KMS-11 (cell line): ENCODE data around the gene SERTM2.

Experiments
- H2AFZ ChIP-seq: fragments of 200-600 bp; sonication (generic); 2 replicates; pipeline ENCODE4 v1.6.1; 2016; ENCODE audit warnings: antibody characterized with exemption, mixed run types, low read depth
- H3K27ac ChIP-seq: fragments of 200-600 bp; sonication (generic); 2 replicates; pipeline ENCODE4 v1.6.1; 2016; ENCODE audit warnings: mild to moderate bottlenecking, mixed run types
- H3K27me3 ChIP-seq: fragments of 200-600 bp; sonication (generic); 2 replicates; pipeline ENCODE4 v1.6.1; 2017; ENCODE audit warnings: mild to moderate bottlenecking, low read depth, mixed run types, moderate library complexity; ENCODE audit not compliant: insufficient read depth
- H3K36me3 ChIP-seq: fragments of 200-600 bp; sonication (generic); 2 replicates; pipeline ENCODE4 v1.6.1; 2017; ENCODE audit warnings: mild to moderate bottlenecking, mixed run types; ENCODE audit not compliant: insufficient read depth
- H3K4me1 ChIP-seq: fragments of 200-600 bp; sonication (generic); 2 replicates; pipeline ENCODE4 v1.6.1; 2016; ENCODE audit warnings: mild to moderate bottlenecking, low read depth, mixed run types; ENCODE audit not compliant: poor library complexity, severe bottlenecking
- H3K4me2 ChIP-seq: fragments of 200-600 bp; sonication (generic); 2 replicates; pipeline ENCODE4 v1.7.0; 2016; ENCODE audit warnings: mild to moderate bottlenecking, mixed run types
- H3K4me3 ChIP-seq: fragments of 200-600 bp; sonication (generic); IDR thresholded peaks from 2 replicates; pipeline ENCODE4 v1.6.1; 2017; ENCODE audit warnings: low read depth, low read length, mixed read lengths; ENCODE audit not compliant: insufficient read depth
- H3K79me2 ChIP-seq: fragments of 200-600 bp; sonication (generic); 2 replicates; pipeline ENCODE4 v1.6.1; 2016; ENCODE audit warnings: low read depth, mixed run types; ENCODE audit not compliant: insufficient read depth
- H3K9ac ChIP-seq: fragments of 200-600 bp; sonication (generic); 2 replicates; pipeline ENCODE4 v1.6.1; 2016; ENCODE audit warnings: mild to moderate bottlenecking, mixed run types
- H4K20me1 ChIP-seq: fragments of 200-600 bp; sonication (generic); 2 replicates; pipeline ENCODE4 v1.6.1; 2016; ENCODE audit warnings: mild to moderate bottlenecking, mixed run types; ENCODE audit not compliant: insufficient read depth
- CTCF ChIP-seq: fragments of 200-600 bp; sonication (generic); conservative IDR thresholded peaks from 2 replicates; pipeline ENCODE4 v1.6.1; 2017; ENCODE audit warnings: low read depth, mild to moderate bottlenecking, antibody characterized with exemption, low read length, moderate library complexity, mixed read lengths

The SERTM2 gene

GRCh38 chrX:111481896-111482295 is 29.5 kb upstream of the SERTM2 start:
- Histone ChIP-seq H3K27ac (no peak overlapping the region), H3K4me2 (no peak overlapping the region), H3K27me3 (no peaks in the 10 kb centered on the region), H2AFZ (no peak overlapping the region), H3K4me3 (no peak overlapping the region), H3K9ac (no peak overlapping the region), H3K4me1 (no peaks in the 10 kb centered on the region), H3K36me3 (no peaks in the 10 kb centered on the region), H3K79me2 (no peaks in the 10 kb centered on the region), H4K20me1 (no peaks in the 10 kb centered on the region)
- no peak for TF ChIP-seq CTCF

DNA sequence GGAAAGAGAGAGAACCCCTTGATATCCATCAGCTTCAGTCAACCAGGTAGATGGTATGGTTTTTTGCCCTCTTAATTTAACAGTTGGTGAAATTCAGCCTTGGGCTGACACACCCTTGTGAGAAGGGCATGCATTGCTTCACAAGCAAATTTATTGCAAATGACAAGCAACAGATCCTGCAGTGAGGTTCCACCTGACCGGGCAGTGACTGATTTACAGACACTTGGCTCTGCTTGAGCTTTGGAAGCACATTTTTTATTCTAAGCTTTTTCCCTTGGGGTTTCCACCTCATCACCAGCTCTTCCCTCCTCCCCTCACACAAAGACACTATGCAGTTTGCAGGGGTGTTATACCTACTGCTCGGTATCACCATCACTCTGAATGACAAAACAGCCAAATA is 28.3 kb upstream of the SERTM2 start:
- Histone ChIP-seq H3K9ac (no peak overlapping the region), H3K27ac (no peak overlapping the region), H3K4me1 (no peaks in the 10 kb centered on the region), H2AFZ (no peak overlapping the region), H3K4me2 (no peak overlapping the region), H3K4me3 (no peak overlapping the region), H3K36me3 (no peaks in the 10 kb centered on the region), H3K79me2 (no peaks in the 10 kb centered on the region), H3K27me3 (no peaks in the 10 kb centered on the region), H4K20me1 (no peaks in the 10 kb centered on the region)
- no peak for TF ChIP-seq CTCF

DNA sequence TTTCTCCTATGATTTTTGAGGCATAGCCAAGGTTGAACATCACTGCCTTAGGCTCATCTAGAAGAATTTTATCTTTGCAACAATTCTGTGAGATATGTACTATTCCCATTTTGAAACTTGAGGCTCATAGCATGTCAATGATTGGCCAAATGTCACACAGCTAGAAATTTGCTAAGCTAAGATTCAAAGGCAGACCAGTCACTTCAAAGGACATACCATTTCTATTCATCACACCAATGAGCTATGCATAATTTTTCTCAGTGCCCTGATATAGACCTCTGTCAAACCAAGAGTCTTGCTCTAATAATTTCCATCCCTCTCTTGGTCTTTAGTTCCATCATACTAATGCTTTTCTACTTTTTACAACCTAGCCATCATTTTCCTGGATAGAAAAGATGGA is 27.6 kb upstream of the SERTM2 start:
- Histone ChIP-seq H3K79me2 (no peaks in the 10 kb centered on the region), H3K4me3 (no peak overlapping the region), H4K20me1 (no peaks in the 10 kb centered on the region), H3K27ac (no peak overlapping the region), H2AFZ (no peak overlapping the region), H3K36me3 (no peaks in the 10 kb centered on the region), H3K4me1 (no peaks in the 10 kb centered on the region), H3K4me2 (no peak overlapping the region), H3K27me3 (no peaks in the 10 kb centered on the region), H3K9ac (no peak overlapping the region)
- TF ChIP-seq CTCF: no peak

- no peaks in the 10 kb centered on the region for H3K36me3 ChIP-seq
- no peaks in the 10 kb centered on the region for H3K79me2 ChIP-seq
- no peak overlapping the region for H3K9ac ChIP-seq
- no peaks in the 10 kb centered on the region for H3K27me3 ChIP-seq
- no peaks in the 10 kb centered on the region for H3K4me1 ChIP-seq
- H3K27ac ChIP-seq: no peak overlapping the region
- no peak overlapping the region for H3K4me3 ChIP-seq
- TF ChIP-seq CTCF: no peak
- no peak overlapping the region for H3K4me2 ChIP-seq
- H2AFZ ChIP-seq: no peak overlapping the region
- no peaks in the 10 kb centered on the region for H4K20me1 ChIP-seq
Measured at GRCh38 chrX:111490688-111491087, 20.8 kb upstream of the SERTM2 start.

GRCh38 chrX:111492085-111492484 is 19.4 kb upstream of the SERTM2 start:
- Histone ChIP-seq H3K27ac (no peak overlapping the region), H3K9ac (no peak overlapping the region), H3K4me1 (no peaks in the 10 kb centered on the region), H4K20me1 (no peaks in the 10 kb centered on the region), H2AFZ (no peak overlapping the region), H3K79me2 (no peaks in the 10 kb centered on the region), H3K4me3 (no peak overlapping the region), H3K36me3 (no peaks in the 10 kb centered on the region), H3K27me3 (no peaks in the 10 kb centered on the region), H3K4me2 (no peak overlapping the region)
- no peak for TF ChIP-seq CTCF
